BJ (cell line): Measurements from ENCODE around the gene KITLG. TPM values are rescaled to one million over a fixed set of nuclear protein-coding genes. Genes with fewer than 3 reads are reported as not detected.
A peak's percentile ranks its signal among the peaks of the same experiment; 100 is the strongest.

Experiments used
- CTCF ChIA-PET: fragments of 350-600 bp; formaldehyde crosslinking; extraction: SDS; loops from one replicate; lab custom pipeline; 2021; ENCODE audit warnings: antibody characterized with exemption, inconsistent platforms; lab: Yijun Ruan, JAX
- POLR2A ChIA-PET: fragments of 300-600 bp; sonication (Branson Sonifier 250); formaldehyde crosslinking; extraction: SDS; loops from one replicate; lab custom pipeline; 2021; ENCODE audit warnings: antibody characterized with exemption; lab: Charles Lee
- DNase-seq: peaks from one replicate; pipeline ENCODE4 v3.0.0-alpha.2; 2011; ENCODE audit warnings: low read depth
- H3K27me3 ChIP-seq: 2 replicates; pipeline ENCODE4 v1.6.0; 2011; ENCODE audit warnings: low read length; ENCODE audit not compliant: control insufficient read depth, insufficient read depth
- H3K36me3 ChIP-seq: 2 replicates; pipeline ENCODE4 v1.5.1; 2011; ENCODE audit warnings: low read length; ENCODE audit not compliant: control insufficient read depth, insufficient read depth
- H3K4me3 ChIP-seq: 2 replicates; pipeline ENCODE4 v1.5.1; 2011; ENCODE audit warnings: low read depth, mild to moderate bottlenecking, control low read depth, low read length
- polyA plus RNA-seq: library from polyadenylated mRNA; depleted of rRNA; stranded (reverse); fragments of >200 nt; gene quantifications from 2 replicates; pipeline ENCODE4 v1.2.3, GENCODE V29; 2011
- TF ChIP-seq, protein P1 (sequence below): IDR thresholded peaks from 2 replicates; pipeline ENCODE4 v1.5.1; 2011; ENCODE audit warnings: low read depth, mild to moderate bottlenecking, control low read depth, inconsistent platforms, low read length, moderate library complexity; ENCODE audit not compliant: insufficient read depth

Gene KITLG
- polyA plus RNA-seq, 1 experiment: 17.0 TPM

DNA sequence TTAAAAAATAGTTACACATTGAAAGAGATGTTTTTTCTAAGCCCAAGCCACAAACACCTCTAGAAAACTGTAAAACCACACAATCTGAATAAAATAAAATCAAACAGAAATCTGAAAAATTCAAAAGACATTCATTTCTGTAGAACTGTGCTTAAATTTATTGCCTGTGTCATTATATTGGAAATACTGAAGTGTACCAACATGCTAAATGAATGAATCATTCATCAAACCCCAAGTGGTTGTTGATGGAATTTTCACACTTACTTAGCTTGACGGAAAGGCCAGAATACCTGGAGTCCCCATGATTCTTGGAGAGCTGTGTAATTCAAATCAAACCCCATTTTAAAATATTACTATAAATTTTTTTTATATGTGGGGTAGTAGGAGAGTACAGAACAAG is 2.7 kb downstream of the KITLG start:
- POLR2A ChIA-PET: interaction anchor here (0.6 kb wide), 1 partner anchor 66 kb away, joined by 3 read pairs; no protein-coding TSS in a partner anchor
- TF ChIP-seq, protein P1, sequence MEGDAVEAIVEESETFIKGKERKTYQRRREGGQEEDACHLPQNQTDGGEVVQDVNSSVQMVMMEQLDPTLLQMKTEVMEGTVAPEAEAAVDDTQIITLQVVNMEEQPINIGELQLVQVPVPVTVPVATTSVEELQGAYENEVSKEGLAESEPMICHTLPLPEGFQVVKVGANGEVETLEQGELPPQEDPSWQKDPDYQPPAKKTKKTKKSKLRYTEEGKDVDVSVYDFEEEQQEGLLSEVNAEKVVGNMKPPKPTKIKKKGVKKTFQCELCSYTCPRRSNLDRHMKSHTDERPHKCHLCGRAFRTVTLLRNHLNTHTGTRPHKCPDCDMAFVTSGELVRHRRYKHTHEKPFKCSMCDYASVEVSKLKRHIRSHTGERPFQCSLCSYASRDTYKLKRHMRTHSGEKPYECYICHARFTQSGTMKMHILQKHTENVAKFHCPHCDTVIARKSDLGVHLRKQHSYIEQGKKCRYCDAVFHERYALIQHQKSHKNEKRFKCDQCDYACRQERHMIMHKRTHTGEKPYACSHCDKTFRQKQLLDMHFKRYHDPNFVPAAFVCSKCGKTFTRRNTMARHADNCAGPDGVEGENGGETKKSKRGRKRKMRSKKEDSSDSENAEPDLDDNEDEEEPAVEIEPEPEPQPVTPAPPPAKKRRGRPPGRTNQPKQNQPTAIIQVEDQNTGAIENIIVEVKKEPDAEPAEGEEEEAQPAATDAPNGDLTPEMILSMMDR: peak; percentile 13; the same call in 1 of the 2 replicates
- DNase-seq: no peak
- Histone ChIP-seq H3K36me3 (no peaks in the 10 kb centered on the region), H3K27me3 (no peaks in the 10 kb centered on the region), H3K4me3 (no peak overlapping the region; the same call in 1 of the 2 replicates)
- CTCF ChIA-PET: interaction anchor here (1.0 to 3.9 kb wide), 5 partner anchors 7 to 417 kb away, joined by 3 to 22 read pairs (median 4); no protein-coding TSS in a partner anchor

DNA sequence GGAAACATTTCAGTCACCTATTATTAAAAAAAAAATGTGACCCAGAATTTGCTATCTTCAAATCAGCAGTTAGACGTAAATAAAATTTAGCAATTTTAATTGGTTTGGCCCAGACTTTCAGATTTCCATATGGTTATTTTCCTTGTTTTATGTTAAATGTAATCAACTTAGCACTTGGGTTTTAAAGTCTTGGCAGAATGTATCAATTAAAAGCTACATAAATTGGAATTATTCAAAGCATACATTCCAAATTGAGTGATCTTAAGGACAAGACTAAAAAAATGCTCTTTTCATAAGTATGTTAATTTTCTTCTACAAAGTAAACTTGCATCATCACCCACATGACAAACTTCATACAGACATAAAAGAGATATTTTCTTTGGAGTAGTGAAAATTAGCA is 3.4 kb downstream of the KITLG start:
- ChIA-PET POLR2A (no interaction called here), CTCF (interaction anchor here (0.5 kb wide), 1 partner anchor 420 kb away, joined by 3 read pairs; no protein-coding TSS in a partner anchor)
- H3K36me3 ChIP-seq: no peaks in the 10 kb centered on the region
- no peaks in the 10 kb centered on the region for H3K27me3 ChIP-seq
- no peak for DNase-seq
- H3K4me3 ChIP-seq: 0 out of 2 replicates have a peak overlapping the region, but pooled peaks have one; percentile 5
- TF ChIP-seq, protein P1: no peak

DNA sequence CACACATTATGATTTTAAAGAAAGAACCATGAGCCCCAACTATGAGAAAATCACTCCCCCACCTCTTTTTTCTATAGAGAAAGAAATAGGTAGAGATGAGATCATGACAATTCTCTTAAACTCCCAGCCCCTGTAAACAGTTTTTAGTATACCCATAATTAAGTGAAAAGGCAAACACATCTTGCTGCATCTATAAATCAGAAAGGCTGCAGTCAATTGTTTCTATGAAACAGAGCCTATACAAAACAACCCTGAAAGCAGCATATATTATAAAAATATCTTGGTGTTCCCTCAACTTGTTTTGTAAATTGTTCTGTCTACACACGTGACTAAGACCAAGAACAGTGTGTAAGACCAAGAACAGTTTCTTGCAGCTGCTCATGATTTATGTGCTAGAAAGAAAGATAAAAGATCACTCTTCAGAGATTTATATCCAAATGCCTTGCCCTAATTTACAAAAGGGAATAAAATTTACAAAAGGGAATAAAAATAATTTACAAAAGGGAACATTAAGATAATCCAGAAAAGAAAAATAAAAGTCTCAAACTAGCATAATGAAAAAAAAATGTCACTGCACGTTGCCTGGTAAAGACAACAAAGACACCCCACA is 4.8 kb downstream of the KITLG start:
- no peaks in the 10 kb centered on the region for H3K27me3 ChIP-seq
- no peak overlapping the region for H3K4me3 ChIP-seq
- H3K36me3 ChIP-seq: no peaks in the 10 kb centered on the region
- TF ChIP-seq, protein P1: no peak
- ChIA-PET CTCF (interaction anchor here (0.6 kb wide), 1 partner anchor 418 kb away, joined by 3 read pairs; no protein-coding TSS in a partner anchor), POLR2A (no interaction called here)
- DNase-seq: no peak

DNA sequence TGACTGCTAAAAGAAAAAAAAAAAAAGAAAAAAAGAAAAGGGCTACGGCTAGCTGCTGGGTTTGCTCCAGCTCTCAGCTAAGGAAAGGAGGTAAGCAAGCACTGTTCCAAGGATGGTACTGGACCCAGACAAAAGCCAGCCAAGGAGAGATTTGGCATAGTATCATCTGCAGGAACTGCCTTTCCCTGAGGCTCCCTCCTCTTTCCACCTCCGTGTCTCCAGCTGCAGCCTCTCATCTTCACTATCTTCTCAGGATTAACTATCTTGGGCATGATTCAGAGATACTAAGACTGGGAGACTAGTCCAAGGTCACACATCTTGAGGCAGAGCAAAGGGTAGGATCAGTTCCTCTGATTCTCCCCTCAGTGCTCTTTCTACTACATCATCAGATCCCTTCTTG is 6.0 kb downstream of the KITLG start:
- no peaks in the 10 kb centered on the region for H3K36me3 ChIP-seq
- H3K27me3 ChIP-seq: no peaks in the 10 kb centered on the region
- CTCF ChIA-PET: interaction anchor here (0.8 to 1.2 kb wide), 2 partner anchors 10 to 30 kb away, joined by 3 to 4 read pairs; no protein-coding TSS in a partner anchor
- DNase-seq: no peak
- POLR2A ChIA-PET: no interaction called here
- TF ChIP-seq, protein P1: no peak
- H3K4me3 ChIP-seq: peak overlapping the region; percentile 15; the same call in 1 of the 2 replicates

DNA sequence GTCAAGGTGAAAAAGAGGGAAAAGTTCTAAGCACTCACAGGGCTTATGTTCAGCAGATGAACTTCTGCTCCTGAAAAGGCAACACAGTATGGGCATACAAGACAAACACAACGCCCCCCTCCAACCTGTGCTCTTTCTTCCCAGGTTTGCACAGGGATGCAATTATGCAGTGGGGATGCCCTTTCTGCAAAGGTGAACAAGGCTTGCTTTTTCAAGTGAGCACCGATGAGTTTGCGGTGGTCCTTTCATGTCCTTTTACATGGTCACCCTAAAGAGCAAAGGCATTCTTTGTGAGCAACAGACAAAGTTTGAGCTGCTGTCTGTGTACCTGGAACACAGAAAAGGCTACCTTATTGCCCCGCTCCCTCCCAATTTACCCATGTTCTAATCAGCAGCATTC is 6.7 kb downstream of the KITLG start:
- ChIA-PET CTCF (interaction anchor here (0.8 to 1.2 kb wide), 2 partner anchors 29 to 419 kb away, joined by 3 to 4 read pairs; no protein-coding TSS in a partner anchor), POLR2A (no interaction called here)
- Histone ChIP-seq H3K36me3 (no peaks in the 10 kb centered on the region), H3K27me3 (no peaks in the 10 kb centered on the region), H3K4me3 (no peak overlapping the region)
- no peak for DNase-seq
- TF ChIP-seq, protein P1: no peak
